Thoracic aorta (tissue), 2 donors: ENCODE data around the gene HLX. TPM values are rescaled to one million over a fixed set of nuclear protein-coding genes. Genes with fewer than 3 reads are reported as not detected.

ENCODE experiments used
- ATAC-seq: fragments of 150-250 bp; one replicate; pipeline ENCODE4 v1.8.0; 2017; ENCODE audit warnings: low read depth; ENCODE audit not compliant: insufficient number of reproducible peaks, low FRiP score
- DNase-seq: peaks from one replicate; pipeline ENCODE4 v3.0.0-alpha.2; 2020; ENCODE audit warnings: low spot score
- H3K27ac ChIP-seq, 2 donors: fragments of 200-600 bp; sonication (generic); 1 replicate in 1 of 2; 2 replicates in 1 of 2; pipeline ENCODE4 v1.5.1; 2016; ENCODE audit warnings: mild to moderate bottlenecking in 2 of 2, moderate library complexity in 2 of 2
- H3K27me3 ChIP-seq: fragments of 200-600 bp; sonication (generic); replicated peaks from 2 replicates; pipeline ENCODE4 v1.6.0; 2016; ENCODE audit warnings: mild to moderate bottlenecking; ENCODE audit not compliant: insufficient read depth
- H3K36me3 ChIP-seq: fragments of 200-600 bp; sonication (generic); one replicate; pipeline ENCODE4 v1.5.1; 2016
- H3K4me1 ChIP-seq, 2 donors: fragments of 200-600 bp; sonication (generic); 1 replicate in 1 of 2; 2 replicates in 1 of 2; pipeline versions ENCODE4 v1.5.1 to v1.6.0; 2016; ENCODE audit warnings: low read depth in 2 of 2, mild to moderate bottlenecking in 1 of 2; ENCODE audit not compliant: control insufficient read depth in 1 of 2
- H3K4me3 ChIP-seq: fragments of 200-600 bp; sonication (generic); 2 replicates; pipeline ENCODE4 v1.5.1; 2016; ENCODE audit warnings: mild to moderate bottlenecking
- H3K9me3 ChIP-seq: fragments of 200-600 bp; sonication (generic); 2 replicates; pipeline ENCODE4 v1.5.1; 2016
- total RNA-seq, 2 donors: library from RNA; depleted of rRNA; stranded (reverse); fragments of >200 nt; gene quantifications; one replicate each; pipeline versions ENCODE4 v1.1.0 to v1.2.3, GENCODE V29; 2016
- TF ChIP-seq, protein P1 (sequence below): fragments of 200-600 bp; sonication (generic); IDR thresholded peaks from one replicate; pipeline ENCODE4 v1.5.1; 2019; ENCODE audit warnings: antibody characterized with exemption

HLX gene
- total RNA-seq, 2 donors from 2014 or later: 11.0 to 33.5 TPM

GRCh38 chr1:220873868-220874655 is 5.2 kb upstream of the HLX start:
- H3K27ac ChIP-seq: no peak overlapping the region

DNA sequence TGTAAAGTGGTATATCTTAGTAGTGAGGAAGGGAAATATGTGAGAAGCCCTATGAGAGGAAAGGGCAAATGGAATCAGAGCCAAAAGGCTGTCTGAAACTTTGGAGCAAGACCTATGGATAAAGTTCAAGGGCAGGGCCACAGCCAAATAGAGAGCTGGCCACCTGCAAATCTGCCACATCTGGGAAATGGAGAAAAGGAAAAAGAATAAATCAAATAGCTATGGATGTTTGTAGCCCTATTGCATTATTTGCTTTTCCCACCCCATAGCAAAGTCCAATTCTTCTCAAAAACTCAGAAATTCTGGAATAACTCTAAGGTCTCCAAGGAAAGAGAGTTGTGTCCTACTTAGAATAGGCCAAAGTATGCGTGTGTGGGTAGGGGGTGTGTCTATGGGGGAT is 4.0 kb upstream of the HLX start:
- H3K4me1 ChIP-seq: peaks cover 0 to 13% of the 10 kb centered on the region in 2 donors
- H3K27ac ChIP-seq: no peak overlapping the region
- H3K27me3 ChIP-seq: no peaks in the 10 kb centered on the region
- H3K9me3 ChIP-seq: no peaks in the 10 kb centered on the region
- TF ChIP-seq, protein P1, sequence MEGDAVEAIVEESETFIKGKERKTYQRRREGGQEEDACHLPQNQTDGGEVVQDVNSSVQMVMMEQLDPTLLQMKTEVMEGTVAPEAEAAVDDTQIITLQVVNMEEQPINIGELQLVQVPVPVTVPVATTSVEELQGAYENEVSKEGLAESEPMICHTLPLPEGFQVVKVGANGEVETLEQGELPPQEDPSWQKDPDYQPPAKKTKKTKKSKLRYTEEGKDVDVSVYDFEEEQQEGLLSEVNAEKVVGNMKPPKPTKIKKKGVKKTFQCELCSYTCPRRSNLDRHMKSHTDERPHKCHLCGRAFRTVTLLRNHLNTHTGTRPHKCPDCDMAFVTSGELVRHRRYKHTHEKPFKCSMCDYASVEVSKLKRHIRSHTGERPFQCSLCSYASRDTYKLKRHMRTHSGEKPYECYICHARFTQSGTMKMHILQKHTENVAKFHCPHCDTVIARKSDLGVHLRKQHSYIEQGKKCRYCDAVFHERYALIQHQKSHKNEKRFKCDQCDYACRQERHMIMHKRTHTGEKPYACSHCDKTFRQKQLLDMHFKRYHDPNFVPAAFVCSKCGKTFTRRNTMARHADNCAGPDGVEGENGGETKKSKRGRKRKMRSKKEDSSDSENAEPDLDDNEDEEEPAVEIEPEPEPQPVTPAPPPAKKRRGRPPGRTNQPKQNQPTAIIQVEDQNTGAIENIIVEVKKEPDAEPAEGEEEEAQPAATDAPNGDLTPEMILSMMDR: no peak
- DNase-seq (no peak), ATAC-seq (no peak)
- no peak overlapping the region for H3K4me3 ChIP-seq
- H3K36me3 ChIP-seq: no peaks in the 10 kb centered on the region

More at GRCh38 chr1:220873868-220874655, 5.2 kb upstream of the HLX start:
- H3K9me3 ChIP-seq: no peaks in the 10 kb centered on the region
- no peaks in the 10 kb centered on the region for H3K36me3 ChIP-seq
- no peaks in the 10 kb centered on the region for H3K27me3 ChIP-seq
- ATAC-seq (peak; percentile 32), DNase-seq (no peak)
- no peak overlapping the region for H3K4me3 ChIP-seq
- peaks cover 0 to 9% of the 10 kb centered on the region in 2 donors for H3K4me1 ChIP-seq
- TF ChIP-seq, protein P1: peak; percentile 58

DNA sequence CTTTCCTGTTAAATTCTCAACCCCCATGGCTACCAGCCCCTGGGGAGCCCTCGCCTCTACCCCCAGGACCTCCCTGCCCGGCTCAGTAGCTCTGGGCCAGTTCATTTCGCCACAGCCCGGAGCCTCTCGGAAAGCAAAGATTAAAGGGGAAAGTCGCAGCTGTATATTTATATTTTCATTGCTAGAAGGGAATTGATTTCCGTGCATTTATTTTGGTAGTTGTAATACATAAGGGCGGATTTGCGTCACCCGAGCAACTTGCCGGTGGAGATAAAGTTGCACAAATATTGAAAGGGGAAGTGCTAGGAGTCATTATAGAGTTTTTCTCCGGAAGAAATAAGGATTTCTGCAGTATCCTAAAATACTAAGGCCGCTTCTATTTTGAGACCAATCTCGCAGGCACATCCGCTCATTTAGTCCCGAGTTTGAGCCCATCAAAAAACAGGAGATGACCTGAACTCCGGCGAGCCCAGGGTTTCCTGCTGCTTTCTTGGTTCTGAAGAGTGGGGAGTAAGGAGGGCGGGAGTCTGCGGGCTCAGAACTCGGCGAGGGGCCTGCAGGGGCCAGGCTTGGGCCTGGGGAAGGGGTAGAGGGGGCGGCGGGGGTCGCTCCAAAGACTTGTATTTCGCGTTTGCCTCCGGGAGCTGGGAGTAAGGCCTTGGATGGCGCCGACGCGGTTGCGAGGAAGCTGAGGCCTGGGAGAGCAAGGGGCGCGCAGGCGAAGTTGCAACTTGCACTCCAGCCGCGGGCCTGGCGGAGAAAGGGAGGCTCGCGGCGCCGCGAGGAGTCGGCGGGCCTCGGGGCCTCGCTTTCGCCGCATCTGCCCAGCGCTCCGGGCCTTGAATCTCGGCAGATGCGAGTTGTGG is 2.5 kb upstream of the HLX start:
- H3K27me3 ChIP-seq: no peaks in the 10 kb centered on the region
- H3K4me3 ChIP-seq: peak overlapping the region; percentile 29
- H3K4me1 ChIP-seq: peaks cover 0 to 23% of the 10 kb centered on the region in 2 donors
- H3K36me3 ChIP-seq: no peaks in the 10 kb centered on the region
- H3K27ac ChIP-seq: peak overlapping the region in 1 of 2 donors; percentile 15
- TF ChIP-seq, protein P1: no peak
- no peaks in the 10 kb centered on the region for H3K9me3 ChIP-seq
- no peak for DNase-seq
- ATAC-seq: no peak

DNA sequence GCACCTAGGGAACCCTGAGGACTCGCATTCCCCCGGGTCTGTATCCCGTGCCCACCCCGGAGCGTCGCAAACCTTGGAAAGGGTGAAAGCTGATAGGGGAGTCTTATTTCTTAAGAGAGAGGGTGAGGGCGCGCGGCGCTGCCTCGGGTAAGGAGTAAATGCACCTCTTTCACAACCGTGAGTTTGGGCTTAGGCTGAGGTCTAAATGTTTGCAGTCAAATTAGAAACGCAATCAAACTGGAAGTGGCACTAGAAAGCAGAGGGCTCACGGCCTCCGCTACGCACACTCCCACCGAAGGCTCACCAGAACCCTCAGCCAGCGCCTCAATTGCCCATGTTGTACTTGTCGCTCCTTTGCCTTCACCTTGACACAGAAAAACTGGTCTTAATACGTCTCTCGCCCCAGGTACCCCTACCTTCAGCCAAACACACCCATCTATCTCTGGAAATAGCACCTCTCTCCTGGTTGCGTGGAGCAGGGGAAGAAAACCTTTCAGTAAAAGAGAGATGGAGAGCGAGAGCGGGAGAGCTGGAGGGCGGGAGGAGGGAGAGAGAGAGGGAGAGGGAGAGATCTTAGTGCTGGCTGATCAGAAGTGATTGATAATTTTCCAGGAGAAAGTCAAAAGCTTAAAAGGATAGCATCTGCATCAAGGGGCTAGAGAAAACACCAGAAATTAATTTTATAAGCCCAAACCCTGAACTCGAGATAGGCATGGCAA is 1.7 kb upstream of the HLX start:
- TF ChIP-seq, protein P1: no peak
- DNase-seq: no peak
- ATAC-seq: no peak
- H3K9me3 ChIP-seq: no peaks in the 10 kb centered on the region
- no peaks in the 10 kb centered on the region for H3K27me3 ChIP-seq
- no peak overlapping the region for H3K27ac ChIP-seq
- H3K36me3 ChIP-seq: no peaks in the 10 kb centered on the region
- peak overlapping the region; percentile 89 for H3K4me3 ChIP-seq
- H3K4me1 ChIP-seq: peaks cover 0 to 23% of the 10 kb centered on the region in 2 donors
